ENCODE results near the gene UPP2.

DNA sequence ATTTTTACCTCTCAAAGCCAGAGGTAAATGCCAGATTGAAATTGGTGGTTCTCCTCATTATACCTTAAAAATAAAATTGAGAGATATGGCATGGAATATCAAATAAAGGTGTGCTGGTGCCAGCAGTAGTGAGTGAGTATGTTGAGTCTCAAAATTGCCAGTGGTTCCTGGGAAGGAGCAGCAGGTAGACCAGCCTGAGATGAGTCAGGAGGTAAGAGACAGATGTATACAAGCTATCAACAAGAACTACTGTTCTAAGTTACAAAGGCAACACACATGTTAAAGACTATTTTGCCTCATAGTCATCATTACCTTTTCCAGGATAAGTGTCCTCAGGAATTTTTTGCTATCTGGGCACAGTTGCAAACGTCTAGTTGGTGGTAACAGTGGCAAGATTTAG, 1.3 kb upstream of the UPP2 start:
- TF ChIP-seq CTCF (conservative IDR thresholded peaks at IDR 0.05) (no peak), EZH2 (IDR thresholded peaks at IDR 0.05; ENCODE audit: low read depth) (no peak)
